Measurements from ENCODE around the gene KLHL29. TPM values are rescaled to one million over a fixed set of nuclear protein-coding genes. Genes with fewer than 3 reads are reported as not detected.

Gene KLHL29
- total RNA-seq, 1 experiment from 2014 or later, result 2.6 TPM

DNA sequence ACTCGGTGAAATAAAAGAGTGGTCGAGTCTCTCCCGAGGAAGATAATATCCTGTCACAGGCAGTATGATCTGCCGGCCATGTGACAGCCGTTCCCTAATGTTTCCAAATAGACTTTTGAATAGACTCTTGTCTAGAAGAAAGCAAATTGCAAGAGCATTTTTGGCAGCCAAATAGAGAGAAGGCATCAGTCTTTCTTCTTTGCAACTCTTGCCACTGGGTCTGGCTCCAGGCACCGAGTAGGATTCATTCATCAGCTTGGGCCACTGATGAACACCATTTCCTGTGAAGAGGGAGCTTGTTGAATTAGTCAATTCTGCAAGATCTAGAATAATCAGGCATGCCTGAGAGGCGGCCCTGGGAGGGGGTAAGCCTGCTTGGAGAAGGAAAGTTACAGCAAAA is 165.6 kb downstream of the KLHL29 start:
- Histone ChIP-seq H3K27me3 (ENCODE audit: low read length) (no peaks in the 10 kb centered on the region), H3K9ac (ENCODE audit: low read length) (no peak overlapping the region), H3K4me2 (ENCODE audit: low read length) (no peak overlapping the region), H3K9me3 (ENCODE audit: low read length) (no peaks in the 10 kb centered on the region), H3K9me2 (replicated peaks; ENCODE audit: low read length) (no peaks in the 10 kb centered on the region), H3K4me1 (ENCODE audit: insufficient read depth, low read length) (no peaks in the 10 kb centered on the region), H3K27ac (ENCODE audit: low read length) (no peak overlapping the region), H3K4me3 (ENCODE audit: low read length) (no peak overlapping the region), H3K79me2 (ENCODE audit: low read length) (no peaks in the 10 kb centered on the region), H3F3A (ENCODE audit: low read length, unreplicated experiment) (no peaks in the 10 kb centered on the region), H3K36me3 (ENCODE audit: low read depth, low read length) (no peaks in the 10 kb centered on the region), H2AFZ (ENCODE audit: low read length) (no peak overlapping the region), H4K20me1 (ENCODE audit: low read length) (no peaks in the 10 kb centered on the region)
- TF ChIP-seq EZH2phosphoT487 (IDR thresholded peaks at IDR 0.05; ENCODE audit: borderline replicate concordance, low read length) (no peak), EZH2 (IDR thresholded peaks at IDR 0.05; ENCODE audit: low read length, unreplicated experiment) (no peak)
- TF ChIP-seq, protein P1, sequence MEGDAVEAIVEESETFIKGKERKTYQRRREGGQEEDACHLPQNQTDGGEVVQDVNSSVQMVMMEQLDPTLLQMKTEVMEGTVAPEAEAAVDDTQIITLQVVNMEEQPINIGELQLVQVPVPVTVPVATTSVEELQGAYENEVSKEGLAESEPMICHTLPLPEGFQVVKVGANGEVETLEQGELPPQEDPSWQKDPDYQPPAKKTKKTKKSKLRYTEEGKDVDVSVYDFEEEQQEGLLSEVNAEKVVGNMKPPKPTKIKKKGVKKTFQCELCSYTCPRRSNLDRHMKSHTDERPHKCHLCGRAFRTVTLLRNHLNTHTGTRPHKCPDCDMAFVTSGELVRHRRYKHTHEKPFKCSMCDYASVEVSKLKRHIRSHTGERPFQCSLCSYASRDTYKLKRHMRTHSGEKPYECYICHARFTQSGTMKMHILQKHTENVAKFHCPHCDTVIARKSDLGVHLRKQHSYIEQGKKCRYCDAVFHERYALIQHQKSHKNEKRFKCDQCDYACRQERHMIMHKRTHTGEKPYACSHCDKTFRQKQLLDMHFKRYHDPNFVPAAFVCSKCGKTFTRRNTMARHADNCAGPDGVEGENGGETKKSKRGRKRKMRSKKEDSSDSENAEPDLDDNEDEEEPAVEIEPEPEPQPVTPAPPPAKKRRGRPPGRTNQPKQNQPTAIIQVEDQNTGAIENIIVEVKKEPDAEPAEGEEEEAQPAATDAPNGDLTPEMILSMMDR (conservative IDR thresholded peaks at IDR 0.05; ENCODE audit: low read depth, low read length), result no peak
- DNase-seq, result no peak
- ATAC-seq, result no peak
- intact Hi-C loops (cut with micrococcal nuclease), result no loop called here
- CTCF ChIA-PET, result no interaction called here
- BruUV-seq (replicated peaks), result no TSS peak
- POLR2A ChIA-PET (ENCODE audit: unreplicated experiment), result no interaction called here

DNA sequence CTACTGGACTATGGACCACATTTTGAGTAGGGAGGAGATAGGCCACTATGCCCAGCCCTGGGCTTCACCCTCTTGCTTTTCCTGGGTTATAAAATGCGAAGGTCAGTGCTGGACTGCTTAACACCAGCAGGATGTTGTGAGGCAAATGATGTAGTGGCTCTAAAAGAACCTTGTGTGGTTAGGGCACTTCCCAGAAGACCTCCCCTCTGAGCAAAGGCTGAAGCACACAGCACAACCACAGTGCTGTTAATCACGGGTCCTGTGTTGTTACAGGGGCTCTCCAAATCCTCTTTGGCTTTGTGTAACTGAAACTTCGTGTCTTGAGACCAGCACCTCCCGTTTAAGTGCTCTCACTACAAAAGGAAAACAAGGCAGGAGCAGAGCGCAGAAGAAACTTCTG is 166.9 kb downstream of the KLHL29 start:
- POLR2A ChIA-PET (ENCODE audit: unreplicated experiment), result no interaction called here
- BruUV-seq (replicated peaks), result no TSS peak
- Histone ChIP-seq H3K27me3 (ENCODE audit: low read length) (no peaks in the 10 kb centered on the region), H3K4me2 (ENCODE audit: low read length) (no peak overlapping the region), H3K4me3 (ENCODE audit: low read length) (no peak overlapping the region), H4K20me1 (ENCODE audit: low read length) (no peaks in the 10 kb centered on the region), H3K9ac (ENCODE audit: low read length) (no peak overlapping the region), H2AFZ (ENCODE audit: low read length) (no peak overlapping the region), H3K79me2 (ENCODE audit: low read length) (no peaks in the 10 kb centered on the region), H3K4me1 (ENCODE audit: insufficient read depth, low read length) (no peaks in the 10 kb centered on the region), H3K9me2 (replicated peaks; ENCODE audit: low read length) (no peaks in the 10 kb centered on the region), H3F3A (ENCODE audit: low read length, unreplicated experiment) (no peaks in the 10 kb centered on the region), H3K9me3 (ENCODE audit: low read length) (no peaks in the 10 kb centered on the region), H3K27ac (ENCODE audit: low read length) (no peak overlapping the region), H3K36me3 (ENCODE audit: low read depth, low read length) (no peaks in the 10 kb centered on the region)
- TF ChIP-seq, protein P1 (conservative IDR thresholded peaks at IDR 0.05; ENCODE audit: low read depth, low read length), result no peak
- TF ChIP-seq EZH2 (IDR thresholded peaks at IDR 0.05; ENCODE audit: low read length, unreplicated experiment) (no peak), EZH2phosphoT487 (IDR thresholded peaks at IDR 0.05; ENCODE audit: borderline replicate concordance, low read length) (no peak)
- intact Hi-C loops (cut with micrococcal nuclease), result no loop called here
- no peak for DNase-seq
- no peak for ATAC-seq
- CTCF ChIA-PET, result no interaction called here

DNA sequence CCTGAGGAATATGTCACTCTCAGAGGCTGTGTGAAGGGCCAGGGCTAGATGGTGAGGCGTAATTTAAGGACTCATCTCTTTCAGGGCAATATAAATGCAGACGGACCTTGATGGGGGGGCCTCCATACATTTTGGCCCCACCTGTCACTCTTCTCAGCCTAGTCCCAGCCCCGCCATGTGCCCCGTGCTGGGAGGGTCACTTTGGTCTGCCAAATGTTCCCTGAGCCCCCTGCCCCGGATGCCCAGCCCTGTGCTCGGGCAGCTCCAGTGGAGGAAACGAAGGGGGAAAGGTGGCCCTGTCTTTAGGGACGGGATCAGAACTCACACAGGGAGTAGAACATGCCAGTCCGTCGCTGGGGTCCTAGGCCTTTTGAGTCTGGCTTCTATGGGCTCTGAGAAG is 168.6 kb downstream of the KLHL29 start:
- no peak overlapping the region for H3K4me2 ChIP-seq (ENCODE audit: low read length)
- no peak overlapping the region for H3K4me3 ChIP-seq (ENCODE audit: low read length)
- CTCF ChIA-PET, result no interaction called here
- POLR2A ChIA-PET (ENCODE audit: unreplicated experiment), result no interaction called here
- H3K4me1 ChIP-seq (ENCODE audit: insufficient read depth, low read length), result no peaks in the 10 kb centered on the region
- no peaks in the 10 kb centered on the region for H3K9me3 ChIP-seq (ENCODE audit: low read length)
- no TSS peak for BruUV-seq (replicated peaks)
- TF ChIP-seq EZH2 (IDR thresholded peaks at IDR 0.05; ENCODE audit: low read length, unreplicated experiment), result no peak
- TF ChIP-seq, protein P1 (conservative IDR thresholded peaks at IDR 0.05; ENCODE audit: low read depth, low read length), result no peak
- TF ChIP-seq EZH2phosphoT487 (IDR thresholded peaks at IDR 0.05; ENCODE audit: borderline replicate concordance, low read length), result no peak
- no peak overlapping the region for H2AFZ ChIP-seq (ENCODE audit: low read length)
- no peaks in the 10 kb centered on the region for H3K36me3 ChIP-seq (ENCODE audit: low read depth, low read length)
- no peak overlapping the region for H3K9ac ChIP-seq (ENCODE audit: low read length)
- H3K27me3 ChIP-seq (ENCODE audit: low read length), result no peaks in the 10 kb centered on the region
- no peaks in the 10 kb centered on the region for H4K20me1 ChIP-seq (ENCODE audit: low read length)
- H3K79me2 ChIP-seq (ENCODE audit: low read length), result no peaks in the 10 kb centered on the region
- intact Hi-C loops (cut with micrococcal nuclease), result no loop called here
- no peak for DNase-seq
- ATAC-seq, result no peak
- H3F3A ChIP-seq (ENCODE audit: low read length, unreplicated experiment), result no peaks in the 10 kb centered on the region
- H3K9me2 ChIP-seq (replicated peaks; ENCODE audit: low read length), result no peaks in the 10 kb centered on the region
- no peak overlapping the region for H3K27ac ChIP-seq (ENCODE audit: low read length)
